K562 (cell line): Measurements from ENCODE around the gene STRA8. TPM values are rescaled to one million over a fixed set of nuclear protein-coding genes. Genes with fewer than 3 reads are reported as not detected.

Experiments used
- ATAC-seq: fragments of 200-7000 bp; cut with Tn5 transposase; 3 replicates; pipeline ENCODE4 v1.9.1; 2020; ENCODE audit warnings: moderate library complexity
- BruUV-seq: library from RNA; stranded (reverse); fragments of 400-500 nt; replicated peaks from 2 replicates; lab custom pipeline; 2021; lab: Mats Ljungman, UMichigan
- CTCF ChIA-PET: fragments of 300-600 bp; formaldehyde crosslinking; extraction: SDS; loops from one replicate; lab custom pipeline; 2021; ENCODE audit warnings: low intra/inter-chr PET ratio; lab: Yijun Ruan, JAX
- POLR2A ChIA-PET: fragments of 300-600, 350-650 bp; sonication (Branson Sonifier 250); formaldehyde crosslinking; extraction: SDS; loops from one replicate; lab custom pipeline; 2021; ENCODE audit warnings: antibody characterized with exemption, inconsistent platforms; lab: Yijun Ruan, JAX
- DNase-seq, 4 experiments: peaks; one replicate each; pipeline versions ENCODE4 v3.0.0 to v3.0.0-alpha.2; 2011 to 2018; ENCODE audit warnings: low spot score in 3 of 4, mixed read lengths in 3 of 4; ENCODE audit errors: extremely low read depth in 1 of 4
- FAIRE-seq: peaks from 2 replicates; lab custom pipeline; 2011; peaks lifted over from hg19 to GRCh38; lab: Jason Lieb, UNC
- H2AFZ ChIP-seq: 2 replicates; pipeline ENCODE4 v1.6.0; 2011; ENCODE audit warnings: low read depth, low read length, control low read depth, inconsistent platforms
- H3K27ac ChIP-seq: fragments of 200-600 bp; 3 replicates; pipeline ENCODE4 v1.8.0; 2011; ENCODE audit warnings: low read depth, mild to moderate bottlenecking, control low read depth, inconsistent platforms, low read length, moderate library complexity, mixed read lengths; ENCODE audit errors: extremely low read depth
- H3K27me3 ChIP-seq, 2 experiments: fragments of 300-600 bp in 1 of 2; 2 replicates in 1 of 2; 3 replicates in 1 of 2; pipeline versions ENCODE4 v1.6.0 to v1.8.0; 2011; ENCODE audit warnings: inconsistent platforms in 2 of 2, low read length in 2 of 2, mild to moderate bottlenecking in 1 of 2, mixed read lengths in 1 of 2, moderate library complexity in 1 of 2; ENCODE audit not compliant: control insufficient read depth in 2 of 2, insufficient read depth in 2 of 2
- H3K36me3 ChIP-seq: fragments of 300-600 bp; 3 replicates; pipeline ENCODE4 v1.8.0; 2011; ENCODE audit warnings: mild to moderate bottlenecking, low read length, inconsistent platforms; ENCODE audit not compliant: control insufficient read depth, insufficient read depth
- H3K4me1 ChIP-seq, 2 experiments: fragments of 200-600 bp in 1 of 2; replicated peaks in 1 of 2; 2 replicates in 1 of 2; 3 replicates in 1 of 2; pipeline versions ENCODE4 v1.5.1 to v1.8.0; 2011; ENCODE audit warnings: inconsistent platforms in 2 of 2, low read length in 2 of 2, mild to moderate bottlenecking in 1 of 2, mixed read lengths in 1 of 2, moderate library complexity in 1 of 2; ENCODE audit not compliant: control insufficient read depth in 2 of 2, insufficient read depth in 2 of 2
- H3K4me2 ChIP-seq: 2 replicates; pipeline ENCODE4 v1.6.1; 2011; ENCODE audit warnings: low read length, control low read depth, inconsistent platforms, mixed read lengths; ENCODE audit not compliant: insufficient read depth
- H3K4me3 ChIP-seq: fragments of 200-600 bp; sonication (generic), shearing (Covaris generic); 2 replicates; pipeline ENCODE4 v1.5.1; 2016; ENCODE audit warnings: control low read depth, inconsistent platforms
- H3K79me2 ChIP-seq: fragments of 200-600 bp; 3 replicates; pipeline ENCODE4 v1.8.0; 2011; ENCODE audit warnings: low read length, inconsistent platforms; ENCODE audit not compliant: control insufficient read depth, insufficient read depth
- H3K9ac ChIP-seq, 2 experiments: 2 replicates each; pipeline versions ENCODE4 v1.6.0 to v1.6.1; 2011; ENCODE audit warnings: low read depth in 2 of 2, low read length in 2 of 2, control low read depth in 1 of 2, inconsistent platforms in 1 of 2, mild to moderate bottlenecking in 1 of 2, mixed read lengths in 1 of 2; ENCODE audit not compliant: insufficient read depth in 1 of 2
- H3K9me1 ChIP-seq: one replicate; pipeline ENCODE4 v1.6.0; 2011; ENCODE audit warnings: inconsistent platforms, mild to moderate bottlenecking, low read length, moderate library complexity; ENCODE audit not compliant: control insufficient read depth, insufficient read depth
- H3K9me3 ChIP-seq: replicated peaks from 2 replicates; pipeline ENCODE4 v1.5.1; 2011; ENCODE audit warnings: low read depth, low read length, inconsistent platforms; ENCODE audit not compliant: control insufficient read depth, insufficient read depth
- H4K20me1 ChIP-seq: replicated peaks from 2 replicates; pipeline ENCODE4 v1.6.1; 2011; ENCODE audit warnings: low read length, inconsistent platforms, mixed read lengths; ENCODE audit not compliant: control insufficient read depth, insufficient read depth
- ATF1 ChIP-seq, 2 experiments: fragments of 450-650 bp in 1 of 2; IDR thresholded peaks; 2 replicates each; pipeline ENCODE4 v1.6.1; 2016; ENCODE audit warnings: missing compliant biosample characterization in 1 of 2, missing genetic modification characterization in 1 of 2
- E2F5 ChIP-seq: sonication (generic); formaldehyde crosslinking; IDR thresholded peaks from 2 replicates; pipeline ENCODE4 v1.8.0; 2022; ENCODE audit warnings: mild to moderate bottlenecking, missing genetic modification reagents
- HMGXB4 ChIP-seq: sonication (generic); formaldehyde crosslinking; IDR thresholded peaks from 2 replicates; pipeline ENCODE4 v1.8.1; 2023; ENCODE audit warnings: mild to moderate bottlenecking, missing genetic modification reagents
- IRF9 ChIP-seq: fragments of 450-650 bp; IDR thresholded peaks from 2 replicates; pipeline ENCODE4 v1.6.1; 2016; ENCODE audit warnings: missing biosample characterization, missing genetic modification characterization
- RBBP5 ChIP-seq: fragments of 200-600 bp; sonication (generic); IDR thresholded peaks from 2 replicates; pipeline ENCODE4 v1.6.1; 2012; ENCODE audit warnings: borderline replicate concordance, mild to moderate bottlenecking, low read length, control low read depth, inconsistent platforms; ENCODE audit not compliant: insufficient read depth, poor library complexity, severe bottlenecking
- SMAD4 ChIP-seq: fragments of 250-450 bp; sonication (Bioruptor Pico); conservative IDR thresholded peaks from 2 replicates; pipeline ENCODE4 v1.8.0; 2021; ENCODE audit warnings: inconsistent platforms, mild to moderate bottlenecking, moderate library complexity
- TCFL5 ChIP-seq: fragments of 250-450 bp; sonication (Bioruptor Pico); conservative IDR thresholded peaks from 2 replicates; pipeline ENCODE4 v1.6.1; 2021; ENCODE audit warnings: mild to moderate bottlenecking, moderate library complexity, matching md5 sums
- THRB ChIP-seq: fragments of 450-650 bp; formaldehyde crosslinking; conservative IDR thresholded peaks from 2 replicates; pipeline ENCODE4 v1.4.0; 2022; ENCODE audit warnings: mild to moderate bottlenecking, missing genetic modification characterization
- ZBTB33 ChIP-seq: sonication (generic); formaldehyde crosslinking; IDR thresholded peaks from 2 replicates; pipeline ENCODE4 v1.8.1; 2023; ENCODE audit warnings: mild to moderate bottlenecking, missing genetic modification reagents
- ZNF583 ChIP-seq: fragments of 250-450 bp; sonication (Bioruptor Pico); IDR thresholded peaks from 2 replicates; pipeline ENCODE4 v1.4.0; 2020
- ZSCAN29 ChIP-seq: fragments of 450-650 bp; IDR thresholded peaks from 2 replicates; pipeline ENCODE4 v1.6.1; 2017
- WGBS: fragments of 100-300 bp; shearing (Covaris generic); methylation state at CpG from one replicate; pipeline ENCODE4 v1.1.6; 2016; ENCODE audit warnings: low coverage, mixed read lengths; ENCODE audit not compliant: insufficient coverage; ENCODE audit errors: missing lambda C conversion rate; 5-methylcytosine and 5-hydroxymethylcytosine counted together
- in situ Hi-C: fragments of 300-500 bp; cut with MboI; formaldehyde crosslinking; loops from 4 replicates; pipeline ENCODE4 v1.15.0; 2018; ENCODE audit warnings: inconsistent platforms, mixed read lengths
- intact Hi-C: fragments of 100-400 bp; cut with micrococcal nuclease; formaldehyde crosslinking; loops from 2 replicates; pipeline ENCODE4 v1.14.2; 2022
- polyA plus RNA-seq, 8 experiments: library from polyadenylated mRNA; depleted of rRNA in 4 of 8; stranded (reverse) in 5 of 8; unstranded in 3 of 8; fragments of >200 nt; fragmentation: Nextera tagmentation in 2 of 8; fragmentation: Illumina TruSeq in 1 of 8; extraction: Ambion mirVana in 2 of 8; extraction: Trizol in 1 of 8; gene quantifications; 2 replicates each; pipeline versions ENCODE4 v1.2.1 to v1.2.3, GENCODE V29; 2011 to 2014; ENCODE audit warnings: inconsistent platforms in 1 of 8, missing spikeins in 1 of 8
- total RNA-seq, 7 experiments: library from RNA; depleted of rRNA in 6 of 7; stranded (reverse); fragments of >200 nt in 6 of 7; fragmentation: Illumina TruSeq in 2 of 7; extraction: Trizol in 2 of 7; gene quantifications; 2 replicates each; pipeline versions ENCODE4 v1.2.1 to v1.2.3, GENCODE V29; 2011 to 2021; ENCODE audit warnings: low replicate concordance in 1 of 7

The STRA8 gene
- total and polyA plus RNA-seq, 9 of the 15 experiments (the other 6 are each of a cell fraction or from before 2014, with no cell fraction given): not detected

GRCh38 chr7:135281363-135281949 is 47.8 kb downstream of the STRA8 start (continued):
- TF ChIP-seq ZBTB33 (CRISPR knock-in tag) (peak; percentile 28; the same call in 1 of the 2 replicates), TCFL5 (no peak)

- Histone ChIP-seq H4K20me1 (no peaks in the 10 kb centered on the region), H3K79me2 (no peaks in the 10 kb centered on the region), H3K27ac (no peak overlapping the region), H2AFZ (no peak overlapping the region), H3K4me3 (no peak overlapping the region), H3K9me1 (no peaks in the 10 kb centered on the region), H3K4me2 (no peak overlapping the region), H3K9ac (no peak overlapping the region), H3K9me3 (no peaks in the 10 kb centered on the region), H3K4me1 (no peaks in the 10 kb centered on the region), H3K36me3 (no peaks in the 10 kb centered on the region), H3K27me3 (peaks cover 13 to 21% of the 10 kb centered on the region in 2 experiments)
- no peak for DNase-seq
- in situ Hi-C loops: loop anchor here (5.0 to 10.0 kb wide), 2 partner anchors 362 to 515 kb away; no protein-coding TSS in a partner anchor
- no TSS peak for BruUV-seq
- CTCF ChIA-PET: interaction anchor here (0.9 to 3.9 kb wide), 7 partner anchors 23 to 363 kb away, joined by 3 to 51 read pairs (median 7); partner anchors contain the start of genes CNOT4 and NUP205
- POLR2A ChIA-PET: interaction anchor here (0.6 kb wide), 1 partner anchor 607 kb away, joined by 3 read pairs; no protein-coding TSS in a partner anchor
- intact Hi-C loops: loop anchor here (5.0 kb wide), 2 partner anchors 125 to 425 kb away; no protein-coding TSS in a partner anchor
- ATAC-seq: no peak
- WGBS: 7% methylated on average over 10 of the region's 10 CpGs
- no peak for FAIRE-seq
- TF ChIP-seq E2F5 (CRISPR knock-in tag) (no peak), ZSCAN29 (no peak), ZNF583 (CRISPR knock-in tag) (no peak), ATF1 (CRISPR knock-in tag; IDR thresholded peaks at IDR 0.05) (no peak), ATF1 (tag; IDR thresholded peaks at IDR 0.05) (no peak), THRB (CRISPR knock-in tag) (no peak), SMAD4 (CRISPR knock-in tag) (no peak), IRF9 (no peak), HMGXB4 (no peak), RBBP5 (no peak)
Measured at GRCh38 chr7:135282561-135283254, 49.1 kb downstream of the STRA8 start.
